ENCODE data around the gene ILF2. TPM values are rescaled to one million over a fixed set of nuclear protein-coding genes. Genes with fewer than 3 reads are reported as not detected.
A peak's percentile ranks its signal among the peaks of the same experiment; 100 is the strongest.

ILF2 gene
- polyA plus RNA-seq, 1 experiment, result 182 TPM

- ChIA-PET CTCF (interaction anchor here (0.5 to 2.0 kb wide), 15 partner anchors 8 to 124 kb away, joined by 3 to 17 read pairs (median 4); partner anchors contain the start of gene S100A14), POLR2A (interaction anchor here (0.6 to 1.5 kb wide), 5 partner anchors 13 to 101 kb away, joined by 3 to 8 read pairs (median 5); partner anchors contain the start of genes S100A16 and S100A6)
- Histone ChIP-seq H3K36me3 (ENCODE audit: control insufficient read depth, insufficient read depth, low read length) (peaks cover 12% of the 10 kb centered on the region), H3K4me3 (ENCODE audit: low read depth, low read length) (peak within 1 kb of the TSS; percentile 80), H3K27me3 (ENCODE audit: control insufficient read depth, insufficient read depth, low read length) (no peaks in the 10 kb centered on the region)
- TF ChIP-seq CTCF (IDR thresholded peaks at IDR 0.05; ENCODE audit: insufficient read depth, low read depth, low read length), result no peak; the same call in 1 of the 2 replicates
- peak; percentile 88 for DNase-seq (ENCODE audit: low read depth)
These were observed 36.8 kb downstream of the ILF2 start, which contains the start of gene CHTOP for GRCh38 chr1:153633754-153634665. Gene CHTOP (plus strand): TSS chr1:153634066. CDS start chr1:153636589, 2,523 bp downstream.

- no peak for DNase-seq (ENCODE audit: low read depth)
- CTCF ChIA-PET, result interaction anchor here (0.5 to 2.0 kb wide), 8 partner anchors 10 to 123 kb away, joined by 3 to 17 read pairs (median 5); partner anchors contain the start of gene S100A14
These were observed 37.5 kb downstream of the ILF2 start for GRCh38 chr1:153633161-153633753.

GRCh38 chr1:153631047-153632022 lies 39.5 kb downstream of the ILF2 start:
- ChIA-PET CTCF (interaction anchor here (0.5 to 9.0 kb wide), 4 partner anchors 16 to 134 kb away, joined by 3 to 148 read pairs (median 3); partner anchors contain the start of genes NPR1, S100A14 and S100A16), POLR2A (interaction anchor here (0.5 kb wide), 1 partner anchor 97 kb away, joined by 13 read pairs; the partner anchor contains the start of gene INTS3)
- no peaks in the 10 kb centered on the region for H3K27me3 ChIP-seq (ENCODE audit: control insufficient read depth, insufficient read depth, low read length)
- no peak for TF ChIP-seq CTCF (IDR thresholded peaks at IDR 0.05; ENCODE audit: insufficient read depth, low read depth, low read length)
- no peak overlapping the region for H3K4me3 ChIP-seq (ENCODE audit: low read depth, low read length)
- H3K36me3 ChIP-seq (ENCODE audit: control insufficient read depth, insufficient read depth, low read length), result peaks cover under 1% of the 10 kb centered on the region
- no peak for DNase-seq (ENCODE audit: low read depth)

More at GRCh38 chr1:153633161-153633753, 37.5 kb downstream of the ILF2 start:
- POLR2A ChIA-PET, result interaction anchor here (0.6 to 1.5 kb wide), 4 partner anchors 19 to 100 kb away, joined by 3 to 8 read pairs (median 5); partner anchors contain the start of genes S100A16 and S100A6
- Histone ChIP-seq H3K36me3 (ENCODE audit: control insufficient read depth, insufficient read depth, low read length) (peaks cover 11% of the 10 kb centered on the region), H3K4me3 (ENCODE audit: low read depth, low read length) (peak overlapping the region; percentile 10; the same call in 1 of the 2 replicates), H3K27me3 (ENCODE audit: control insufficient read depth, insufficient read depth, low read length) (no peaks in the 10 kb centered on the region)
- TF ChIP-seq CTCF (IDR thresholded peaks at IDR 0.05; ENCODE audit: insufficient read depth, low read depth, low read length), result no peak

- no peak for TF ChIP-seq CTCF (IDR thresholded peaks at IDR 0.05; ENCODE audit: insufficient read depth, low read depth, low read length)
- Histone ChIP-seq H3K4me3 (ENCODE audit: low read depth, low read length) (no peak overlapping the region), H3K27me3 (ENCODE audit: control insufficient read depth, insufficient read depth, low read length) (no peaks in the 10 kb centered on the region), H3K36me3 (ENCODE audit: control insufficient read depth, insufficient read depth, low read length) (no peaks in the 10 kb centered on the region; the same call in 1 of the 2 replicates)
- ChIA-PET POLR2A (interaction anchor here (0.5 kb wide), 1 partner anchor 97 kb away, joined by 13 read pairs; the partner anchor contains the start of gene INTS3), CTCF (interaction anchor here (0.5 to 9.0 kb wide), 4 partner anchors 14 to 58 kb away, joined by 3 to 148 read pairs (median 24); partner anchors contain the start of genes S100A14 and S100A16)
- no peak for DNase-seq (ENCODE audit: low read depth)
These were observed 40.4 kb downstream of the ILF2 start for GRCh38 chr1:153630384-153630783.

Measured in BJ (cell line).